Gastroesophageal sphincter (tissue), 4 donors: ENCODE measurements around the gene SLC66A2. TPM values are rescaled to one million over a fixed set of nuclear protein-coding genes. Genes with fewer than 3 reads are reported as not detected.

Experiments used
- ATAC-seq: fragments of 150-250 bp; one replicate; pipeline ENCODE4 v1.9.1; 2016; ENCODE audit warnings: mild to moderate bottlenecking, moderate library complexity
- H3K27ac ChIP-seq, 4 donors: fragments of 200-600 bp; sonication (generic) in 3 of 4; 1 replicate in 3 of 4; 2 replicates in 1 of 4; pipeline ENCODE4 v1.5.1; 2016 to 2019
- H3K27me3 ChIP-seq: fragments of 200-600 bp; sonication (generic); one replicate; pipeline ENCODE4 v1.5.1; 2019
- H3K36me3 ChIP-seq, 2 donors: fragments of 200-600 bp; sonication (generic); one replicate each; pipeline ENCODE4 v1.5.1; 2019; ENCODE audit warnings: control low read depth in 1 of 2
- H3K4me1 ChIP-seq, 3 donors: fragments of 200-600 bp; sonication (generic); 1 replicate in 2 of 3; 2 replicates in 1 of 3; pipeline ENCODE4 v1.5.1; 2016 to 2019; ENCODE audit warnings: control low read depth in 2 of 3
- H3K4me3 ChIP-seq, 2 donors: fragments of 200-600 bp; sonication (generic); one replicate each; pipeline ENCODE4 v1.5.1; 2019; ENCODE audit warnings: mild to moderate bottlenecking in 1 of 2, moderate library complexity in 1 of 2
- H3K9me3 ChIP-seq, 3 donors: fragments of 200-600 bp; sonication (generic); one replicate each; pipeline ENCODE4 v1.5.1; 2017 to 2019; ENCODE audit warnings: control low read depth in 2 of 3
- CTCF ChIP-seq, 4 experiments: fragments of 200-600 bp in 2 of 4; fragments of 450-650 bp in 2 of 4; sonication (generic) in 1 of 4; IDR thresholded peaks; one replicate each; pipeline ENCODE4 v1.5.1; 2017 to 2019; ENCODE audit warnings: antibody characterized with exemption in 4 of 4, mild to moderate bottlenecking in 2 of 4, moderate library complexity in 2 of 4
- EP300 ChIP-seq: sonication (generic); formaldehyde crosslinking; IDR thresholded peaks from one replicate; pipeline ENCODE4 v1.6.1; 2017; ENCODE audit warnings: antibody characterized with exemption, mild to moderate bottlenecking
- POLR2A ChIP-seq, 2 donors: fragments of 450-650 bp; IDR thresholded peaks; one replicate each; pipeline ENCODE4 v1.6.1; 2017; ENCODE audit warnings: antibody characterized with exemption in 2 of 2, mild to moderate bottlenecking in 2 of 2, moderate library complexity in 1 of 2
- POLR2AphosphoS5 ChIP-seq: sonication (generic); formaldehyde crosslinking; IDR thresholded peaks from one replicate; pipeline ENCODE4 v1.6.1; 2017; ENCODE audit warnings: antibody characterized with exemption
- WGBS, 2 donors: methylation state at CpG; one replicate each; pipeline ENCODE4 v1.1.5; 2018; ENCODE audit warnings: low coverage in 1 of 2; 5-methylcytosine and 5-hydroxymethylcytosine counted together
- total RNA-seq, 4 donors: library from RNA; depleted of rRNA; stranded (reverse); fragments of >200 nt; gene quantifications; one replicate each; pipeline ENCODE4 v1.1.0, GENCODE V29; 2016

Gene SLC66A2
- total RNA-seq, 4 donors from 2014 or later = 32.2 to 42.6 (median 35.6) TPM

GRCh38 chr18:79917853-79918614, 33.4 kb downstream of the SLC66A2 start:
- Histone ChIP-seq H3K27ac (no peak overlapping the region), H3K4me1 (no peaks in the 10 kb centered on the region), H3K9me3 (no peaks in the 10 kb centered on the region), H3K27me3 (no peaks in the 10 kb centered on the region), H3K36me3 (peaks cover 0 to 65% of the 10 kb centered on the region in 2 donors), H3K4me3 (no peak overlapping the region)
- TF ChIP-seq POLR2A (IDR thresholded peaks at IDR 0.05) = no peak
- no peak for TF ChIP-seq CTCF (IDR thresholded peaks at IDR 0.05)
- TF ChIP-seq POLR2AphosphoS5 = no peak
- no peak for TF ChIP-seq EP300
- 94 to 95% methylated on average over 5 to 8 of the region's 25 CpGs for WGBS, 2 donors
- ATAC-seq = no peak

GRCh38 chr18:79917169-79917852, 34.1 kb downstream of the SLC66A2 start:
- Histone ChIP-seq H3K27me3 (no peaks in the 10 kb centered on the region), H3K4me1 (no peaks in the 10 kb centered on the region), H3K36me3 (peaks cover 0 to 72% of the 10 kb centered on the region in 2 donors), H3K27ac (no peak overlapping the region), H3K4me3 (no peak overlapping the region), H3K9me3 (no peaks in the 10 kb centered on the region)
- no peak for ATAC-seq
- no peak for TF ChIP-seq POLR2AphosphoS5
- no peak for TF ChIP-seq CTCF (IDR thresholded peaks at IDR 0.05)
- no peak for TF ChIP-seq EP300
- TF ChIP-seq POLR2A (IDR thresholded peaks at IDR 0.05) = no peak
- WGBS, 2 donors = 100% methylated on average over 3 of the region's 28 CpGs; no CpG with 5 or more reads in 1 of the 2 donors

- no peak for ATAC-seq
- H3K4me3 ChIP-seq = no peak overlapping the region
- no peaks in the 10 kb centered on the region for H3K9me3 ChIP-seq
- WGBS, 2 donors = 83 to 100% methylated on average over 1 of the region's 24 CpGs
- H3K4me1 ChIP-seq = no peaks in the 10 kb centered on the region
- H3K27me3 ChIP-seq = no peaks in the 10 kb centered on the region
- peaks cover 0 to 70% of the 10 kb centered on the region in 2 donors for H3K36me3 ChIP-seq
- H3K27ac ChIP-seq = no peak overlapping the region
- TF ChIP-seq EP300 = no peak
- TF ChIP-seq POLR2AphosphoS5 = no peak
- no peak for TF ChIP-seq CTCF (IDR thresholded peaks at IDR 0.05)
- TF ChIP-seq POLR2A (IDR thresholded peaks at IDR 0.05) = no peak
Observed at GRCh38 chr18:79916546-79917168, 34.8 kb downstream of the SLC66A2 start.

- no peak overlapping the region for H3K27ac ChIP-seq
- no peaks in the 10 kb centered on the region for H3K4me1 ChIP-seq
- no peak for ATAC-seq
- no peaks in the 10 kb centered on the region for H3K27me3 ChIP-seq
- no peak overlapping the region for H3K4me3 ChIP-seq
- H3K36me3 ChIP-seq = peaks cover 0 to 75% of the 10 kb centered on the region in 2 donors
- no peaks in the 10 kb centered on the region for H3K9me3 ChIP-seq
- whole genome bisulfite sequencing, 2 donors = no CpG with 5 or more reads among the region's 26 CpGs
- TF ChIP-seq POLR2A (IDR thresholded peaks at IDR 0.05) (no peak), POLR2AphosphoS5 (no peak), EP300 (no peak), CTCF (IDR thresholded peaks at IDR 0.05) (no peak)
Observed at GRCh38 chr18:79916128-79916494, 35.3 kb downstream of the SLC66A2 start.
